GM21447 (cell line): ENCODE data around the gene CYB5D1.

Source experiments
- ATAC-seq: cut with Tn5 transposase; IDR thresholded peaks from one replicate; pipeline ENCODE4 v1.9.1; 2021; ENCODE audit not compliant: unreplicated experiment

CYB5D1 gene

GRCh38 chr17:7833795-7834541 lies 23.8 kb upstream of the CYB5D1 start, which contains the start of gene KDM6B:
Gene KDM6B (plus strand): TSS chr17:7834217. CDS start chr17:7845555, 11,338 bp downstream.
- ATAC-seq = peak; percentile 47

- ATAC-seq = peak; percentile 10
Measured at GRCh38 chr17:7834542-7834956, 23.3 kb upstream of the CYB5D1 start.

- peak; percentile 26 for ATAC-seq
Measured at GRCh38 chr17:7834957-7835813, 22.6 kb upstream of the CYB5D1 start.

GRCh38 chr17:7835814-7836595 lies 21.8 kb upstream of the CYB5D1 start:
- ATAC-seq = peak; percentile 16

GRCh38 chr17:7836596-7837407 lies 21.0 kb upstream of the CYB5D1 start:
- no peak for ATAC-seq

GRCh38 chr17:7837408-7838088 lies 20.3 kb upstream of the CYB5D1 start:
- no peak for ATAC-seq

GRCh38 chr17:7838090-7839075 lies 19.4 kb upstream of the CYB5D1 start:
- ATAC-seq = no peak

GRCh38 chr17:7839190-7839875 lies 18.5 kb upstream of the CYB5D1 start:
- no peak for ATAC-seq

GRCh38 chr17:7839876-7840261 lies 17.9 kb upstream of the CYB5D1 start:
- no peak for ATAC-seq

- ATAC-seq = no peak
Measured at GRCh38 chr17:7840441-7840840, 17.4 kb upstream of the CYB5D1 start.

GRCh38 chr17:7840875-7841274 lies 16.9 kb upstream of the CYB5D1 start:
- ATAC-seq = no peak

GRCh38 chr17:7841396-7841914 lies 16.3 kb upstream of the CYB5D1 start:
- ATAC-seq = peak; percentile 2

- ATAC-seq = peak; percentile 15
Measured at GRCh38 chr17:7841915-7842379, 15.9 kb upstream of the CYB5D1 start.

- ATAC-seq = peak; percentile 24
Measured at GRCh38 chr17:7842380-7843256, 15.2 kb upstream of the CYB5D1 start.

- ATAC-seq = peak; percentile 4
Measured at GRCh38 chr17:7843257-7843535, 14.6 kb upstream of the CYB5D1 start.

- peak; percentile 25 for ATAC-seq
Measured at GRCh38 chr17:7843536-7844291, 14.1 kb upstream of the CYB5D1 start.
